AG09319 (cell line): ENCODE data around the gene CDC42EP1.
"Not testable (repeated sequence)": the region's sequence is repeated elsewhere in the genome, so short reads cannot be mapped to it uniquely, and the experiment has no call there.

Experiments used
- DNase-seq: peaks from one replicate; pipeline ENCODE4 v3.0.0-alpha.2; 2010; ENCODE audit warnings: low read depth; ENCODE audit errors: extremely low read depth
- TF ChIP-seq, protein P1 (sequence below): IDR thresholded peaks from 2 replicates; pipeline ENCODE4 v1.5.1; 2011; ENCODE audit warnings: low read depth, mild to moderate bottlenecking, inconsistent platforms, low read length, moderate library complexity

The CDC42EP1 gene

GRCh38 chr22:37604875-37605274, 44.6 kb downstream of the CDC42EP1 start:
- DNase-seq: no peak
- TF ChIP-seq, protein P1, sequence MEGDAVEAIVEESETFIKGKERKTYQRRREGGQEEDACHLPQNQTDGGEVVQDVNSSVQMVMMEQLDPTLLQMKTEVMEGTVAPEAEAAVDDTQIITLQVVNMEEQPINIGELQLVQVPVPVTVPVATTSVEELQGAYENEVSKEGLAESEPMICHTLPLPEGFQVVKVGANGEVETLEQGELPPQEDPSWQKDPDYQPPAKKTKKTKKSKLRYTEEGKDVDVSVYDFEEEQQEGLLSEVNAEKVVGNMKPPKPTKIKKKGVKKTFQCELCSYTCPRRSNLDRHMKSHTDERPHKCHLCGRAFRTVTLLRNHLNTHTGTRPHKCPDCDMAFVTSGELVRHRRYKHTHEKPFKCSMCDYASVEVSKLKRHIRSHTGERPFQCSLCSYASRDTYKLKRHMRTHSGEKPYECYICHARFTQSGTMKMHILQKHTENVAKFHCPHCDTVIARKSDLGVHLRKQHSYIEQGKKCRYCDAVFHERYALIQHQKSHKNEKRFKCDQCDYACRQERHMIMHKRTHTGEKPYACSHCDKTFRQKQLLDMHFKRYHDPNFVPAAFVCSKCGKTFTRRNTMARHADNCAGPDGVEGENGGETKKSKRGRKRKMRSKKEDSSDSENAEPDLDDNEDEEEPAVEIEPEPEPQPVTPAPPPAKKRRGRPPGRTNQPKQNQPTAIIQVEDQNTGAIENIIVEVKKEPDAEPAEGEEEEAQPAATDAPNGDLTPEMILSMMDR: no peak

GRCh38 chr22:37607010-37607934, 47.0 kb downstream of the CDC42EP1 start:
- TF ChIP-seq, protein P1: no peak; the same call in none of the 2 replicates
- DNase-seq: no peak

DNA sequence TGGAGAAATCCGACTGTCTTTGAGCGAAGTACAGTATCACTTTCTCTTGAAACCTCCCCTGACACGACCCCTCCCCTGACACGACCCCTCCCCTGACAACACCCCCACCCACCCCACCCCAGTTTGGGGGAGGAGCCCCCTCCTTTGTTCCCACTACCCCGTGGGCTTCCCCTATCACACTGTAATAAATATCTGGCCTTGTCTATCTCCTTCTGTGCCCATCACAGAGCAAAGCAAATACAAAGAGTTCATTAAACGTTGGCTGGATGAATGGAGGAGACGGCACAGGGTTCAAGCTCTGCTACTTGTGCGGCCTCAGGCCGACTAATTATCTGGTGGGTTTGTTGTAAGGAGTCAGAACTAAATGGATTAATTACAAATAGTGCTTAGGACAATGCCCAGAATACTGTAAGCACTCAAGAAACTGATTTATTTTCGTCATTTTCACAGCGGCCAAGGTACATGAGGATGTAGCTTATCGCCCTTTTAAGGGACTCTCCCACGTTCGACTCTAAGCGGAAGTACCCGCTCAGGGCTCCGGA, 47.7 kb downstream of the CDC42EP1 start:
- TF ChIP-seq, protein P1: no peak
- no peak for DNase-seq

DNA sequence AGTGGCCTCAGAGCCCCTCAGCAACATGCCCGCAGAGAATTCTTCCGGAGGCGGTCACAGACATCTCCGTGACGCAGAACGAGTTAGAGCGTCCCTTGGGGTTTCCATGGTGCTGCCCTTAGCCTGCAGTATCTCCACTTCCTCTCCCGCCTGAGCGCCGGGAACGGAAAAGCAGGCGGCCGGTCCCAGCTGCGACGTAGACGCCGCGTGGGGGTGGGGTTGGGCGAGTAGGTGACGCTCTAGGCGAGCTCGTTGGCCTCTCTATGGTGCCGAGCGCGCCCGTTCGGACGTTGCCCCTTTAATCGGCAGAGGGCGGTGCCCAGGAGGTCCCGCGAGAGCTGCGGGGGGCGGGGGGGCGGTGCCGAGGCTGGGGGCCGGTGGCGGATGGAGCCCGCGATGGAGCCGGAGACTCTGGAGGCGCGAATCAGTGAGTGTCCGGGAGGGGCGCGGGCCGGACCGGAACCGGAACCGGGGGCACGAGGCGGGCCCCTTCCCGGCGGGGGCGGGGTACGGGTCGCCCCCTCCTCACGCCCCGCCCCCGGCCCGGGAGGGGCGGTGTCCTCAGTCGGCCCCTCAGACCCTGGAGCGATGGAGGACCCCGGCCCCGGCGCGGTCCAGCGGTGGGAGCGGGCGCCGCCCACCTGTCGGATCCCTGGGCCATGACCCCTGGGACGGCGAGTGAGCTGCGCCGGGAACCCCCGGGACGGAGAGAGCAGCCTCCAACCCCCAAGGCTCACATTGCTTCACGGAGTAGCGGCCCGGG, 48.4 kb downstream of the CDC42EP1 start, which contains the start of gene GGA1:
Gene GGA1, plus strand, starts transcription at position 358 of the 763 bp plus-strand sequence. Its CDS starts 27 bp downstream, at position 385.
- peak; percentile 90 for DNase-seq
- TF ChIP-seq, protein P1: no peak

GRCh38 chr22:37609240-37610152, 49.2 kb downstream of the CDC42EP1 start:
- TF ChIP-seq, protein P1: no peak
- DNase-seq: no peak

DNA sequence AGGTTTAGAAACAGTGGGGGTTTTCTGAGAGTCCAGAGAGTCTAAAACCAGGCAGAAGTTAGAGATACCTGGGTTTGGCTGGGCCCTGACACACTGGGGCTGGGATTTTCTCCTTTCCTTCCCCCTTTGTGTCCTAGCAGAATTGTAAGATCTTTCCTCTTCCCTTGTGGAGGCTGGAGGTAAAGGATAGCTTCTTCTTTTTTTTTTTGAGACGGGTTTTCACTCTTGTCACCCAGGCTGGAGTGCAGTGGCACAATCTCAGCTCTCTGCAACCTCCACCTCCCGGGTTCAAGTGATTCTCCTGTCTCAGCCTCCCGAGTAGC, 49.8 kb downstream of the CDC42EP1 start:
- DNase-seq: not testable (repeated sequence)

DNA sequence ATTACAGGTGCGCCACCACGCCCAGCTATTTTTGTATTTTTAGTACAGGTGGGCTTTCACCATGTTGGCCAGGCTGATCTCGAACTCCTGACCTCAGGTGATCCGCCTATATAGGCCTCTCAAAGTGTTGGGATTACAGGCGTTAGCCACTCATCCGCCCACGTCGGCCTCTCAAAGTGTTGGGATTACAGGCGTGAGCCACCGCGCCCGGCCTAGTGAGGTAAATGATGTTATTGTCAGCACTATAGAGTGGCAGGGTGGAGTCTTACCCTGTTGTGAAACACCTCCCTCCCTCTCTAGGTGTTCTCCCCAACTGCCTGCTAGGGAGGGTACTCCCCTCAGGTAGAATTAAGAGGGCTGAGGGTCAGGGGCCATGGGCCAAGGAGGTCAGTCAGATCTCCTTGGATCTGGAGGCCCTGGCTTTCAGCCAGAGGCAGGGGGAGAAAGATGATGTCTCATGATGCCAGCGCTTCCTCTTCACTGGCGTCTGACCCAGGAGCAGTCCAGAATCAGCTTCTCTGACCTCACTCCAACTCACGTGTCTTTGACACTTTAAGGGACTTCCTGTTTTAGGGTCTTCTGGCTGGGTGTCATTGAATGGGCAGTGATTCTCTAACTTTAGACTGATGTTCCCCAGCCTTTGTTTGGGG, 50.3 kb downstream of the CDC42EP1 start:
- TF ChIP-seq, protein P1: no peak
- no peak for DNase-seq
